Fibroblast of lung (primary cell): ENCODE measurements around the gene OR1D5.

ENCODE experiments used
- CTCF ChIP-seq, 2 donors: IDR thresholded peaks in 1 of 2; conservative IDR thresholded peaks in 1 of 2; 1 replicate in 1 of 2; 2 replicates in 1 of 2; pipeline ENCODE4 v1.5.1; 2011 to 2012; ENCODE audit warnings: low read length in 2 of 2, control low read depth in 1 of 2, inconsistent platforms in 1 of 2, low read depth in 1 of 2, mild to moderate bottlenecking in 1 of 2
- EZH2 ChIP-seq: IDR thresholded peaks from 2 replicates; pipeline ENCODE4 v1.5.1; 2012; ENCODE audit warnings: low read length, control low read depth, mild to moderate bottlenecking; ENCODE audit errors: missing control alignments

- TF ChIP-seq CTCF (conservative IDR thresholded peaks at IDR 0.05 in 1 of 2, IDR thresholded peaks at IDR 0.05 in 1 of 2; ENCODE audit: low read depth in 1 of 2, low read length in 2 of 2) (no peak), EZH2 (no peak)
These were observed 35.4 kb downstream of the OR1D5 start for GRCh38 chr17:3027786-3028532.
